ENCODE data around the gene PREB. TPM values are rescaled to one million over a fixed set of nuclear protein-coding genes. Genes with fewer than 3 reads are reported as not detected.

PREB gene
- total and polyA plus RNA-seq, 2 of the 13 experiments (the other 11 are each of a cell fraction or from before 2014, with no cell fraction given): 112 to 192 TPM

DNA sequence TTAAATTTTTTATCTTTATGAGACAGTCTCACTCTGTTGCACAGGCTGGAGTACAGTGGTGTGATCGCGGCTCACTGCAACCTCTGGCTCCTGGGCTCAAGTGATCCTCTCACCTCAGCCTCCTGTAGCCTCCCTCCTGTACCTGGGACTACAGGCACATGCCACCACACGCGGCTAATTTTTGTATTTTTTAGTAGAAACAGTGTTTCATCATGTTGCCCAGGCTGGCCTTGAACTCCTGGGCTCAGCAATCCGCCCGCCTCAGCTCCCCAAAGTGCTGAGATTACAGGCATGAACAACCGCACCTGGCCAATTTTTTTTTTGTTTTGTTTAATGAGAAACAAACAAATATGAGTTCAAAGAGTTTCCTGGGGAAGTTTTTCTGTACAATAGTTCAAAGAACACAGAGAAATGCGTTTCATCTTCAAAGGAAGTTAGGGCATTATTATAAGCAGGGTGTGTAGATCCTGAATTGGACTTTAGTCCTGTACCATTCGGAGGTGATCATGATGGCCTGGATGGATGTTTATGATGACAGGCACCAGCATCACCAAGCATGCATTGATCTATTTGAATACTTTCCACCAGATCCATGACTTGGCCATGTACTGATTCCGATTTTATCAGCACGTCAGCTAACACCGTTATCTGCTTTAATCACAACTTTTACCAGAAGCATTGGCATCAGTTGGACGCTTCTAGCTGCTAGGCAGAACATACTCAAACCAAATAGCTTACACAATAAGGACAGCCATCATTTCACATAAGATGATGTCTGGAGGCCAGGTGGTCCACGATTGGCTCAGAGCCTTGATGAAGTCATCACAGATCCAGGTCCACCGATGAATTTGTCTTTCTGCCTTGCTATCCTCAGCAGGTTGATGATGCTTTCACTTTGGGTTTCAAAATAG, 43.3 kb upstream of the PREB start (continued):
- no peak for TF ChIP-seq ETV6 (CRISPR knock-in tag; conservative IDR thresholded peaks at IDR 0.05)
- TF ChIP-seq FOXO1 (CRISPR knock-in tag; IDR thresholded peaks at IDR 0.05): peak; percentile 90
- 0 out of 2 replicates have a peak, but pooled peaks have one; percentile 16 for TF ChIP-seq KAT7 (CRISPR knock-in tag; IDR thresholded peaks at IDR 0.05; ENCODE audit: borderline replicate concordance)
- TF ChIP-seq ZNF136 (CRISPR knock-in tag; IDR thresholded peaks at IDR 0.05; ENCODE audit: low read depth): peak; percentile 88; the same call in 1 of the 2 replicates
- peak; percentile 96 for TF ChIP-seq ZEB1 (IDR thresholded peaks at IDR 0.05; ENCODE audit: insufficient replicate concordance, low read depth)
- peak; percentile 76 for TF ChIP-seq SMAD3 (CRISPR knock-in tag; IDR thresholded peaks at IDR 0.05)
- TF ChIP-seq NFKB2 (CRISPR knock-in tag; IDR thresholded peaks at IDR 0.05; ENCODE audit: borderline replicate concordance): no peak
- TF ChIP-seq FIP1L1 (IDR thresholded peaks at IDR 0.05; ENCODE audit: borderline replicate concordance, insufficient read depth, low read depth, low read length): no peak
- peak; percentile 68; the same call in 1 of the 2 replicates for TF ChIP-seq ZNF138 (CRISPR knock-in tag; IDR thresholded peaks at IDR 0.05; ENCODE audit: low read depth)
- TF ChIP-seq SYNCRIP (IDR thresholded peaks at IDR 0.05; ENCODE audit: insufficient read depth, low read depth, low read length): no peak
- no peak for TF ChIP-seq MIER2 (CRISPR knock-in tag; IDR thresholded peaks at IDR 0.05)
- TF ChIP-seq ZFAT (CRISPR knock-in tag; conservative IDR thresholded peaks at IDR 0.05): no peak
- TF ChIP-seq ZFP62 (CRISPR knock-in tag; IDR thresholded peaks at IDR 0.05): no peak
- TF ChIP-seq, protein P1, sequence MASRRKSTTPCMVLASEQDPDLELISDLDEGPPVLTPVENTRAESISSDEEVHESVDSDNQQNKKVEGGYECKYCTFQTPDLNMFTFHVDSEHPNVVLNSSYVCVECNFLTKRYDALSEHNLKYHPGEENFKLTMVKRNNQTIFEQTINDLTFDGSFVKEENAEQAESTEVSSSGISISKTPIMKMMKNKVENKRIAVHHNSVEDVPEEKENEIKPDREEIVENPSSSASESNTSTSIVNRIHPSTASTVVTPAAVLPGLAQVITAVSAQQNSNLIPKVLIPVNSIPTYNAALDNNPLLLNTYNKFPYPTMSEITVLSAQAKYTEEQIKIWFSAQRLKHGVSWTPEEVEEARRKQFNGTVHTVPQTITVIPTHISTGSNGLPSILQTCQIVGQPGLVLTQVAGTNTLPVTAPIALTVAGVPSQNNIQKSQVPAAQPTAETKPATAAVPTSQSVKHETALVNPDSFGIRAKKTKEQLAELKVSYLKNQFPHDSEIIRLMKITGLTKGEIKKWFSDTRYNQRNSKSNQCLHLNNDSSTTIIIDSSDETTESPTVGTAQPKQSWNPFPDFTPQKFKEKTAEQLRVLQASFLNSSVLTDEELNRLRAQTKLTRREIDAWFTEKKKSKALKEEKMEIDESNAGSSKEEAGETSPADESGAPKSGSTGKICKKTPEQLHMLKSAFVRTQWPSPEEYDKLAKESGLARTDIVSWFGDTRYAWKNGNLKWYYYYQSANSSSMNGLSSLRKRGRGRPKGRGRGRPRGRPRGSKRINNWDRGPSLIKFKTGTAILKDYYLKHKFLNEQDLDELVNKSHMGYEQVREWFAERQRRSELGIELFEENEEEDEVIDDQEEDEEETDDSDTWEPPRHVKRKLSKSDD (CRISPR knock-in tag; IDR thresholded peaks at IDR 0.05; ENCODE audit: low read depth): no peak
- TF ChIP-seq NRL (CRISPR knock-in tag; IDR thresholded peaks at IDR 0.05; ENCODE audit: borderline replicate concordance): peak; percentile 79; the same call in 1 of the 2 replicates
- TF ChIP-seq, protein P2, sequence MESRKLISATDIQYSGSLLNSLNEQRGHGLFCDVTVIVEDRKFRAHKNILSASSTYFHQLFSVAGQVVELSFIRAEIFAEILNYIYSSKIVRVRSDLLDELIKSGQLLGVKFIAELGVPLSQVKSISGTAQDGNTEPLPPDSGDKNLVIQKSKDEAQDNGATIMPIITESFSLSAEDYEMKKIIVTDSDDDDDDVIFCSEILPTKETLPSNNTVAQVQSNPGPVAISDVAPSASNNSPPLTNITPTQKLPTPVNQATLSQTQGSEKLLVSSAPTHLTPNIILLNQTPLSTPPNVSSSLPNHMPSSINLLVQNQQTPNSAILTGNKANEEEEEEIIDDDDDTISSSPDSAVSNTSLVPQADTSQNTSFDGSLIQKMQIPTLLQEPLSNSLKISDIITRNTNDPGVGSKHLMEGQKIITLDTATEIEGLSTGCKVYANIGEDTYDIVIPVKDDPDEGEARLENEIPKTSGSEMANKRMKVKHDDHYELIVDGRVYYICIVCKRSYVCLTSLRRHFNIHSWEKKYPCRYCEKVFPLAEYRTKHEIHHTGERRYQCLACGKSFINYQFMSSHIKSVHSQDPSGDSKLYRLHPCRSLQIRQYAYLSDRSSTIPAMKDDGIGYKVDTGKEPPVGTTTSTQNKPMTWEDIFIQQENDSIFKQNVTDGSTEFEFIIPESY (CRISPR knock-in tag; IDR thresholded peaks at IDR 0.05): peak; percentile 68
- TF ChIP-seq ZNF792 (CRISPR knock-in tag; IDR thresholded peaks at IDR 0.05): peak; percentile 37; the same call in 1 of the 2 replicates
- TF ChIP-seq MED13 (CRISPR knock-in tag; IDR thresholded peaks at IDR 0.05): peak; percentile 83
- peak; percentile 47 for TF ChIP-seq ZNF644 (CRISPR knock-in tag; IDR thresholded peaks at IDR 0.05; ENCODE audit: low read depth)
- TF ChIP-seq SP4 (CRISPR knock-in tag; IDR thresholded peaks at IDR 0.05): no peak
- TF ChIP-seq ZNF839 (CRISPR knock-in tag; IDR thresholded peaks at IDR 0.05; ENCODE audit: borderline replicate concordance): no peak
- no peak for TF ChIP-seq ZNF432 (CRISPR knock-in tag; IDR thresholded peaks at IDR 0.05; ENCODE audit: borderline replicate concordance)
- TF ChIP-seq, protein P3, sequence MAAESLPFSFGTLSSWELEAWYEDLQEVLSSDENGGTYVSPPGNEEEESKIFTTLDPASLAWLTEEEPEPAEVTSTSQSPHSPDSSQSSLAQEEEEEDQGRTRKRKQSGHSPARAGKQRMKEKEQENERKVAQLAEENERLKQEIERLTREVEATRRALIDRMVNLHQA (CRISPR knock-in tag; IDR thresholded peaks at IDR 0.05): no peak
- peak; percentile 99 for TF ChIP-seq NCOA2 (CRISPR knock-in tag; IDR thresholded peaks at IDR 0.05)
- 0 out of 2 replicates have a peak, but pooled peaks have one; percentile 81 for TF ChIP-seq KLF12 (CRISPR knock-in tag; IDR thresholded peaks at IDR 0.05; ENCODE audit: borderline replicate concordance)
- no peak for TF ChIP-seq NFIB (CRISPR knock-in tag; IDR thresholded peaks at IDR 0.05; ENCODE audit: borderline replicate concordance)

Measured in HepG2 (cell line).